ENCODE measurements around the gene CA4. TPM values are rescaled to one million over a fixed set of nuclear protein-coding genes. Genes with fewer than 3 reads are reported as not detected.

The CA4 gene
- total RNA-seq, 1 experiment from 2014 or later = not detected

GRCh38 chr17:60128171-60128859 is 21.5 kb upstream of the CA4 start:
- no peak for DNase-seq (ENCODE audit: low spot score)

GRCh38 chr17:60129164-60129563 is 20.6 kb upstream of the CA4 start:
- DNase-seq (ENCODE audit: low spot score) = no peak
- in situ Hi-C loops (cut with HindIII; ENCODE audit: low sequenced_read_pairs) = no loop called here

More at GRCh38 chr17:60128171-60128859, 21.5 kb upstream of the CA4 start:
- in situ Hi-C loops (cut with HindIII; ENCODE audit: low sequenced_read_pairs) = no loop called here

DNA sequence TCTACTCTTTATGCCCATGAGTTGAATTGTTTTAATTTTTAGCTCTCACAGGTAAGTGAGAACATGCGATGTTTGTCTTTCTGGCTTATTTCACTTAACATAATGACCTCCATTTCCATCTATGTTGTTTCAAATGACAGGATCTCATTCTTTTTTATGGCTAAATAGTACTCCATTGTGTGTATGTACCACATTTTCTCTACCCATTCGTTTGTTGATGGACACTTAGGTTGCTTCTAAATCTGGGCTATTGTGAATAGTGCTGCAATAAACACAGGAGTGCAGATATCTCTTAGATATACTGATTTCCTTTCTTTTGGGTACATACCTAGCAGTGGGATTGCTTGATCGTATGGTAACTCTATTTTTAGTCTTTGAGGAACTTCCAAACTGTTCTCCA is 19.3 kb upstream of the CA4 start:
- in situ Hi-C loops (cut with HindIII; ENCODE audit: low sequenced_read_pairs) = no loop called here
- DNase-seq (ENCODE audit: low spot score) = no peak

- DNase-seq (ENCODE audit: low spot score) = no peak
- in situ Hi-C loops (cut with HindIII; ENCODE audit: low sequenced_read_pairs) = no loop called here
These were observed 15.2 kb upstream of the CA4 start for GRCh38 chr17:60134396-60135150.

GRCh38 chr17:60135151-60135950 is 14.4 kb upstream of the CA4 start:
- in situ Hi-C loops (cut with HindIII; ENCODE audit: low sequenced_read_pairs) = no loop called here
- peak; percentile 97 for DNase-seq (ENCODE audit: low spot score)

DNA sequence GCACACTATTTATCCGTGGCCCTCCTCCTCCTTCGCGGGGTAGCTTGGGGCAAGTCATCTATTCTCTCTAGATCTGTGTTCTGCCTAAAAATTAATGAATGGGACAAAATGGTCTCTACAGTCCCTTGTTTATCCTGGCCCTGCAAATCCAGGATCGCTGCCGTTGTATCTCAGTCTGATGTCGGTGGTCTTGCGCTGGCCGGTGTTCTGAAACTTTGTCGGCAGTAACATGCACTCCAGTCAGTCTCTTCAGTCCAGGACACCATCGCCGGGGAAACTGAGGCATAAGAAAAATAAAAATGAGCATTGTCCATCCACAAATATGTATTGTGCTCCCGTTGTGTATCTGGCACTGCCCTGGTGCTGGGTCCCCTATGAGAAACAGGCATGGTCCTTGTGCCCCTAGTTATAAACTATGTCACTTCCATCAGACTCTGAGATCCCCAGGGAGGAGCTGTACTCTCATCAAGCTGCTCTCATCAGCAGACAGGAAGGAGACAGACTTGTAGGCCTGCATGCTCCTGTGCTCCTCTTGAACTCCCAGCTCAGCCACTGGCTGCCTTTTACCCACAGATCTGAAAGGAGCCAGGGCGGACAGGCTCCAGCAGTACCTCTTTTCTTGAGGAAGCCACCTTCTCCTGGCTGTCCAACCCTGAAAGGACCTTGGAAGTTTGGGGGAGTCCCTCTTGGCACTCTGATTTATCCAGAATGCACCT is 13.7 kb upstream of the CA4 start:
- DNase-seq (ENCODE audit: low spot score) = no peak
- in situ Hi-C loops (cut with HindIII; ENCODE audit: low sequenced_read_pairs) = no loop called here

- no peak for DNase-seq (ENCODE audit: low spot score)
- in situ Hi-C loops (cut with HindIII; ENCODE audit: low sequenced_read_pairs) = no loop called here
These were observed 12.0 kb upstream of the CA4 start for GRCh38 chr17:60137731-60138130.

DNA sequence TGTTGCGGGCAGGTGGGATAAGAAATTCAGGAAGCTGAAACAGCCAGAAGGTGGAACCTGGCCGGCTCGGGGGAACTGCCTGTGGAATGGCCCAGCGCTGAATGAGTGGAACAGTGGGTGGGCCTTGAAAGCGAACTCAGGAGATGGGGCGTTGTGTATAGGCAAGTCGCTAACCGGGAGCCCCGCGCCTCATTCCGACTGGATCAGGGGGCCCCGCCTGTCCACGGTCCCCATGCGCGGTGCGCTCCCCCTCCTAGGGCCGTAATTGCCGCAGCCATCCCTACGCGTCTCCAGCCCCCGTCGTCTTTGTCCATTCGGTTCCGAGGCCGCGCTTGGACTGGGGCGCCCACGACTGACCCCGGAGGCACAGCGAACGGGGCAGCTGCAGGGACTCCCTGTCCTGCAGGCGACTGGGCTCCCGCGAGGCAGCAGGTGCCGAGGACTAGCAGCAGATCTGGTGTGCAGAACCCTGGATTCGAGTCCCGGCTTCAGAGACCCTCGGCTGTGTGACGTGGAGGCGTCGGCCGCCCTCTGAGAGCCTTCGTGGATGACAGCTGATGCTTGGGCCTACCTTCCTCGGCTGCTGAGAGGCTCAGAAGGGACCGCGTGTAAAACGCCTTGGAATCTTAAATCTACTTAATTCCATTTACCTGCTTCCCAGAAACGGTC is 10.9 kb upstream of the CA4 start:
- in situ Hi-C loops (cut with HindIII; ENCODE audit: low sequenced_read_pairs) = no loop called here
- DNase-seq (ENCODE audit: low spot score) = no peak

DNA sequence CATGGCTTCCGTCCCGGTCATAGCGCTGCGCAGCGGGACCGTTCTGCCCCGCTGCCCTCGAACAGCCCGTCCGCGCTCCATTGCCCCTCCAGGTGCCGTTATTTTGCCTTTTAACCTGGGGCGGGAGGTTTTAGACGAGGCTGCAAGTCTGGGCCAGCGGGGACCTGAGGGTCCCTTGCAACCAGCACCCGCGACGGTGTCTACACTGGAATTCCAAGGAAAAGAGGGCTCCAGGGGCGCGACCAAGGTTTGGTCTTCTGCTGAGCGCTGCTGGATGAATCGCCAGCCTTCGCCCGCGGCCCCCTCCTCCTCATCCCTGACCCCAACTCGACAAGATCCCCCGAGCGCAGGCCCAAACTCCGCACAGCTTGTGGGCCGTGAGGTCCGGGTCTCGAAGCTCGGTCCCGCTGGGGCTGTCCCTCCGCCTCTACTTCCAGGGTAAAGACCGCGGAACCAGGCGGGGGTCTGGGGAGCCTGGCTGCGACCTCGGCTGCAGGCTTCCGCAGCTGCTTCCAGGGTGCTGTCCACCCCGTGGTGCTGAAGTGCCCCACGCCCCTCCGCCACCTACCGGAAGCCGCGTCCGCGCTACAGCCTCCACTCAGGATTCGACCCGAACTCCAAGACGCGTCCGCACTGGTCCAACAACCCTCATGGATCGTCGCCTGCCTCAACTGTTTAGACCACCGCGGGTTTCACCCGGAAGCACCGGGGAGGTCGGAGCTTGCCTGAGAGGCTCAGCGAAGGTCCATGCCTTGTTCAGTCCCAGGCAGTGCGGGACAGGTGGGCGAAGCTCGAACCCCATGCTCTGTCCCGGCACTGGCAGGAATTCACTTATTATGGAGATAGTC is 10.1 kb upstream of the CA4 start:
- in situ Hi-C loops (cut with HindIII; ENCODE audit: low sequenced_read_pairs) = no loop called here
- no peak for DNase-seq (ENCODE audit: low spot score)

DNA sequence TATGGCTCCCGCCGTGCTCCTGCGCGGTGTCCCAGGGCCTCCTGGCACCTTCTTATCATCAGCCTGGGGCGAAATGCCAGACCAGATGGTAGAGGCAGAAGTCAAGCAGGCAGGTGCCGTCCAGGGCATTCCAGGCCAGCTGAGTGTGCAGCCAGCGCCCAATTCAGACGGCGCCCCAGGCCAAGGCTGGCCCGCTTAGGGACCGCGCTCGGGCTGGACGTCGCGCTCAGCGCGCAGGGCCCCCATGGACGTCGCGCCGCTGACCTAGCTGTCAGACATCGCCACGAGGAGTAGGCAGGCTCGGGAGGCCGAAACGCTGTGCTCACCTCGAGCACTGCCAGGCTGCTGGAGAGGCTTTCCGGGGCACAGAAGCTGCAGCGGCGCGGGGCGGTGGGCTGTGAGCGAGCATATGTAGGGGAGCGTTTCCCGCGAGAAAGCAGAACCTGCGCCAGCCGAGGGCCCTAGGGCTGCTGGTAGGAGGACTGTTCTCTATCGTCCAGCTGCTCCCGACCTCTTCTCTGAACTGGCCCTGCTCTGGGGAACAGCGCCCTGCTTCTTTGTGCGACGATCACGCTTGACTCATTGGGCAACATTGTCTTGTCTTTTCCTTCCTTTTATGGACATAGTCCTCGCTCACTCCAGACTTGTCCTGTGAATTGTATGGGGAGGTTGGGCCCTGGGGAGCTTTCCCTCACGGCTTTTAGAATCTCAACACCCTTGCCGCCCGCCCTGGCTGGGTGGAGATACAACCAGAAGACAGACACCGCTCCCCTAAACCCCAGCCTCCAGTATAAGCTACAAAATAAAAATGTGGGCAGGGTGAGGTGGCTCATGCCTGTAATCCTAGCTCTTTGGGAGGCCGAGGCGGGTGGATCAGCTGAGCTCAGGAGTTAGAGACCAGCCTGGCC is 8.4 kb upstream of the CA4 start:
- in situ Hi-C loops (cut with HindIII; ENCODE audit: low sequenced_read_pairs) = no loop called here
- DNase-seq (ENCODE audit: low spot score) = peak; percentile 90

- DNase-seq (ENCODE audit: low spot score) = peak; percentile 92
- in situ Hi-C loops (cut with HindIII; ENCODE audit: low sequenced_read_pairs) = no loop called here
These were observed 6.8 kb upstream of the CA4 start for GRCh38 chr17:60142872-60143499.

DNA sequence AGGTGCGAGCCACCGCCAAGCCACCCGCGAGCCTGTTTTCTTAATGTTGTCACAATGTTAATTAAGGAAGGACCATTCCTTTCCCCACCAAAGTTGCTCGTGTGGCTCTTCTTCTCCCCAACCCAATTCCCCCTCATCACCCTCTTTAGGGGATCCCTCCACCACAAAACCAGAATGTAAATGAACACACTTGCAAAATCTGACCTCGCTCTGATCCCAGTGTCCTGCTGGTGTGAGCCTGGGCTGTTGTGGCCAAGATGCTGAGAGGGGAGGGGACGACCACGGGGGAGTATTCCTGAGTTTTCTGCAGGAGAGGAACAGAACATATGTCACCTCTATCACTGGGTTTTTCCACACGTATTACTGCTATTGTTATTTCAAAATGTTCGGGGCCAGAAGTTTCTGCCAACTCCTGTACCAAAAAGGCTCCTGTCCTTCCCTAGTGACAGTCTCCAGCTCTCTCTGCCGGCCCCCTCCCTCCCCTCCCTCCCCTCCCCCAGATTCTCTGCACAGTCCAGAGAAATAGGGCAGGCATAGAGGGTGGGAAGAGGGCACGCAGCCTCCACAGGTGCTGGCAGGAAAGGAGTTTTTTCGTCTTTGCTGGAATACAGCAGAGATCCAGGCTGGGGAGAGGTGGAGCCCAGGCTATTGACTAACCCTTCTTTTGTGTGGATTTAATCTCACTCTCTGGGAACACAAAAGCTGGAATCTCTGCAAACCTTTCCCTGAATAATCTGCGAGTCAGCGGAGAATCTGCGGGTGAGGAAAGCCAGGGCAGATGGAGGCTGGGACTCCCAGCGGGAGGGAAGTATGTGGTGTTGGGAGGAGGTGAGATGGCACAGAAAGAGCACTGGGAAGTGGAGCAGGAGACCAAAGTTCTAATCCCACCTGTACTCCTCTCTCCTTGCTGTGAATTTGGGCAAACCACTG is 4.5 kb upstream of the CA4 start:
- in situ Hi-C loops (cut with HindIII; ENCODE audit: low sequenced_read_pairs) = no loop called here
- peak; percentile 93 for DNase-seq (ENCODE audit: low spot score)

- in situ Hi-C loops (cut with HindIII; ENCODE audit: low sequenced_read_pairs) = no loop called here
These were observed 3.6 kb upstream of the CA4 start for GRCh38 chr17:60146206-60146605.

GRCh38 chr17:60147553-60148223 is 2.1 kb upstream of the CA4 start:
- in situ Hi-C loops (cut with HindIII; ENCODE audit: low sequenced_read_pairs) = no loop called here
- no peak for DNase-seq (ENCODE audit: low spot score)

More at GRCh38 chr17:60146206-60146605, 3.6 kb upstream of the CA4 start:
- no peak for DNase-seq (ENCODE audit: low spot score)

- DNase-seq (ENCODE audit: low spot score) = no peak
- in situ Hi-C loops (cut with HindIII; ENCODE audit: low sequenced_read_pairs) = no loop called here
These were observed 1.4 kb upstream of the CA4 start for GRCh38 chr17:60148373-60148772.
